SU-DHL-6 (cell line): ENCODE results near the gene CLPSL2.

Experiments
- H2AFZ ChIP-seq: fragments of 200-600 bp; sonication (generic); 2 replicates; pipeline ENCODE4 v1.6.1; 2014; ENCODE audit warnings: low read depth, mild to moderate bottlenecking, moderate library complexity, mixed read lengths, antibody characterized with exemption, low read length; ENCODE audit not compliant: severe bottlenecking
- H3F3A ChIP-seq: fragments of 200-600 bp; shearing (Covaris generic); 2 replicates; pipeline ENCODE4 v1.6.0; 2016; ENCODE audit warnings: antibody characterized with exemption, mild to moderate bottlenecking; ENCODE audit not compliant: insufficient read depth
- H3K27ac ChIP-seq: fragments of 200-600 bp; sonication (generic); 2 replicates; pipeline ENCODE4 v1.5.1; 2016; ENCODE audit warnings: low read depth, mild to moderate bottlenecking, low read length, moderate library complexity, mixed read lengths
- H3K27me3 ChIP-seq: fragments of 200-600 bp; sonication (generic), shearing (Covaris generic); 2 replicates; pipeline ENCODE4 v1.6.0; 2014; ENCODE audit warnings: mild to moderate bottlenecking, low read length
- H3K36me3 ChIP-seq: fragments of 200-600 bp; sonication (generic); 2 replicates; pipeline ENCODE4 v1.6.1; 2014; ENCODE audit warnings: mild to moderate bottlenecking, low read length, mixed read lengths
- H3K4me2 ChIP-seq: fragments of 300-600, 200-600 bp; shearing (Covaris generic), sonication (generic); 2 replicates; pipeline ENCODE4 v1.6.0; 2014; ENCODE audit warnings: low read length, low read depth, mild to moderate bottlenecking; ENCODE audit not compliant: poor library complexity, severe bottlenecking
- H3K4me3 ChIP-seq: fragments of 200-600 bp; sonication (generic); 2 replicates; pipeline ENCODE4 v1.5.1; 2014; ENCODE audit warnings: antibody characterized with exemption, low read length, mild to moderate bottlenecking, mixed read lengths; ENCODE audit not compliant: insufficient read depth, poor library complexity, severe bottlenecking
- H3K79me2 ChIP-seq: fragments of 200-600 bp; sonication (generic); 2 replicates; pipeline ENCODE4 v1.6.1; 2014; ENCODE audit warnings: mild to moderate bottlenecking, low read length, moderate library complexity; ENCODE audit not compliant: insufficient read depth
- H3K9ac ChIP-seq: fragments of 200-600 bp; sonication (generic); 2 replicates; pipeline ENCODE4 v1.7.0; 2014; ENCODE audit warnings: mild to moderate bottlenecking, low read length
- H3K9me2 ChIP-seq: fragments of 200-600 bp; sonication (generic); replicated peaks from 2 replicates; pipeline ENCODE4 v1.6.1; 2014; ENCODE audit warnings: low read length; ENCODE audit not compliant: insufficient read depth
- H3K9me3 ChIP-seq: fragments of 200-600 bp; sonication (generic); 2 replicates; pipeline ENCODE4 v1.6.1; 2014; ENCODE audit warnings: low read length, mixed read lengths; ENCODE audit not compliant: insufficient read depth
- H4K20me1 ChIP-seq: fragments of 200-600 bp; sonication (generic); 2 replicates; pipeline ENCODE4 v1.6.1; 2014; ENCODE audit warnings: low read depth, mild to moderate bottlenecking, antibody characterized with exemption, low read length, moderate library complexity, mixed read lengths
- CTCF ChIP-seq: fragments of 200-600 bp; sonication (generic); IDR thresholded peaks from one replicate; pipeline ENCODE4 v1.5.1; 2017; ENCODE audit warnings: antibody characterized with exemption, mild to moderate bottlenecking, low read length, moderate library complexity; ENCODE audit not compliant: insufficient read depth, poor library complexity, severe bottlenecking
- EZH2phosphoT487 ChIP-seq: fragments of 200-600 bp; sonication (generic), shearing (Covaris generic); conservative IDR thresholded peaks from 2 replicates; pipeline ENCODE4 v1.6.1; 2018; ENCODE audit warnings: mild to moderate bottlenecking, antibody characterized with exemption, low read length, moderate library complexity, mixed read lengths

Gene CLPSL2

GRCh38 chr6:35795453-35796071 lies 19.2 kb downstream of the CLPSL2 start:
- H3K4me2 ChIP-seq, result no peak overlapping the region
- H3K27me3 ChIP-seq, result no peaks in the 10 kb centered on the region
- H3K9ac ChIP-seq, result no peak overlapping the region
- no peak overlapping the region for H2AFZ ChIP-seq
- H4K20me1 ChIP-seq, result no peaks in the 10 kb centered on the region
- TF ChIP-seq EZH2phosphoT487 (no peak), CTCF (no peak)
- H3K9me2 ChIP-seq, result no peaks in the 10 kb centered on the region
- no peaks in the 10 kb centered on the region for H3K36me3 ChIP-seq
- H3K27ac ChIP-seq, result no peak overlapping the region
- no peaks in the 10 kb centered on the region for H3K79me2 ChIP-seq
- H3F3A ChIP-seq, result no peaks in the 10 kb centered on the region
- H3K4me3 ChIP-seq, result no peak overlapping the region
- no peaks in the 10 kb centered on the region for H3K9me3 ChIP-seq

- Histone ChIP-seq H3K4me3 (no peak overlapping the region), H3F3A (no peaks in the 10 kb centered on the region), H3K9me3 (no peaks in the 10 kb centered on the region), H2AFZ (no peak overlapping the region), H3K9me2 (no peaks in the 10 kb centered on the region), H4K20me1 (no peaks in the 10 kb centered on the region), H3K79me2 (no peaks in the 10 kb centered on the region), H3K4me2 (no peak overlapping the region), H3K36me3 (no peaks in the 10 kb centered on the region), H3K27me3 (no peaks in the 10 kb centered on the region), H3K9ac (no peak overlapping the region), H3K27ac (no peak overlapping the region)
- no peak for TF ChIP-seq CTCF
- TF ChIP-seq EZH2phosphoT487, result no peak
Measured at GRCh38 chr6:35796236-35796635, 19.8 kb downstream of the CLPSL2 start.

DNA sequence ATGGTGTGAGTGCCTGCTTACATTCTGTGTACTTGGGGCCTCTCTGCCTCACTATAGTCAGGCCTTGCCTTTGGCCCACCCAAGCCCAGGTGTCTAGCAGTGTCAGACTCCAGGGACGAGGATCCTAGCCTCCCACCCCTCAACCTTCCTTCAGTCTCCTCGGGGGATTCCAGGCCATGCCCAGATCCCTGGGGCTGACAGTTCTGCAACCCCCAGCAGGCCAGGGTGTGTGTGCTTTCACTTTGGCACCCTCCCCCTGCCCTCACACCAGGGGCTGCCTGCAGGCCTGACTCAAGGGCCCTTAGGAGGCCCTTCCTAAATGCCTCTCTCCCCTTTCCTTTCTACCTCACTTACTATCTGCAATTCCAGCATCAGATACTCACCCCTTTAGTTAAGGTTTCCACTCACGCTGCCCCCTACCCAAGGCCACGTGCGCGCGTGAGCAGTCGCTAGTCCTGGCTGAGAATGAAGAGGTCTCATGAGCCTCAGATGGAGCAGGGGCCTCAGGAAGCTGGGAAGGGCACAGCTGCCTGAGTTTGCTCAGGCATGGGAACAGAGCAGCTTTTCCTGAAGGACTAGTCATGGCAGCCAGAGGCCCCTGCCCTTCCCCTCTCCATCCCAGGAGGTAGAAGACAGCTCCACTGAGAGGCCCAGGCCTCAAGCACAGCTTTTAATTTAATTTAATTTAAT lies 21.6 kb downstream of the CLPSL2 start:
- Histone ChIP-seq H4K20me1 (no peaks in the 10 kb centered on the region), H3K9ac (no peak overlapping the region), H3K27ac (no peak overlapping the region), H3K36me3 (no peaks in the 10 kb centered on the region), H3K9me3 (no peaks in the 10 kb centered on the region), H3K79me2 (no peaks in the 10 kb centered on the region), H3F3A (no peaks in the 10 kb centered on the region), H2AFZ (no peak overlapping the region), H3K4me3 (no peak overlapping the region), H3K9me2 (no peaks in the 10 kb centered on the region), H3K27me3 (no peaks in the 10 kb centered on the region), H3K4me2 (no peak overlapping the region)
- TF ChIP-seq CTCF (no peak), EZH2phosphoT487 (no peak)
